GM19099 (cell line): ENCODE data around the gene PGR.

ENCODE experiments used
- POLR2A ChIP-seq: IDR thresholded peaks from 3 replicates; pipeline ENCODE4 v1.6.1; 2011; ENCODE audit warnings: low read depth; ENCODE audit not compliant: insufficient read length; ENCODE audit errors: extremely low read depth

PGR gene

DNA sequence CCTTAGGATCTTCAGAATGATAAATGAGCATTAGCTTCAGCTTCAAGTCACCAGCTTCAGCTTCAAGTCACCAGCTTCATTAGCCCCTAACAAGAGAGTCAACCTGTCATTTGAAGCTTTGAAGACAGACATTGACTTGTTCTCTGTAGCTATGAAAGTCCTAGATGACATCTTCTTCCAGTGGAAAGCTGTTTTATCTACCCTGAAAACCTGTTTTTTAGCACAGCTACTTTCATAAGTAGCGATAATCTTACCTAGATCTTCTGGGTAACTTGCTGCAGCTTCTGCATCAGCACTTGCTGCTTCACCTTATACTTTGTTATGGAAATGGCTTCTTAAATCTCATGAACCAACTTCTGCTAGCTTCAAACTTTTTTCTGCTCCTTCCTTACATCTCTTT lies 85.7 kb downstream of the PGR start:
- no peak for TF ChIP-seq POLR2A

DNA sequence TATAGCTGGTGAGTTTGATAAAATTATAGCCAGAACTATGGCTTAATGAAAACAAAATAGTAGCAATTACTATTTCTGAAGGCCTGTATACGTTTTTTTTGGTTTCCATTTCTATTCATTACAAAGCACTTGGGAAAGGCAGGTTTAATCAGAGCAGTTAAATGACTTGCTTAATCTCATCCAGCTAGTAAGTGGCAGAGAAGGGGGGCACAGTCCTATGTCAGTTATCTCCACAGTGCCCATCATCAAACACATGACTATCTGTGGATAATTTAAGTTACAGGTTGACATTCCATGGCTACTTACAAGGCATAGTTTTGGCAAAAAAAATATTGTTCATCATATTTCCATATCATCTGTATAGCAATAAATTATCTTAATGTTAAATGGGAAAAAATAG lies 93.7 kb downstream of the PGR start:
- TF ChIP-seq POLR2A = no peak

DNA sequence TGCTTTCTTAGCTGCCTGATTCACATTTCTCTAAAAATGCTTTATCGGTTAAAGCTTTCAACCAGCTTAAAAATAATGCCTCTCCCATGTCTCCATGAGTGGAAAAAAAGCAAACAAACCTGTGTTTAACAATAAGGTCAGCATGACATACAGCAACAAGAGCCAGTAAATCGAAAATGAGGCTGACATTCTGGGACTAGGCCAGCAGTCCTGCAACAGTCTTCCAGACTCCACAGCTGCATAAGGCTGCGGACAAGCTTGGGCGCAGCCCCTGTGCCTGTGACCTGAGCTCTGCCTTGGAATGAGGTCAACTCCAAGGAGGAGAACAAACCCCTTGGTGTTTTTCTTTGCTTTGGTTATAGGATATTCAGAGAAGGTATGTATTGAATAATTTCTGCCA lies 95.5 kb downstream of the PGR start:
- no peak for TF ChIP-seq POLR2A

DNA sequence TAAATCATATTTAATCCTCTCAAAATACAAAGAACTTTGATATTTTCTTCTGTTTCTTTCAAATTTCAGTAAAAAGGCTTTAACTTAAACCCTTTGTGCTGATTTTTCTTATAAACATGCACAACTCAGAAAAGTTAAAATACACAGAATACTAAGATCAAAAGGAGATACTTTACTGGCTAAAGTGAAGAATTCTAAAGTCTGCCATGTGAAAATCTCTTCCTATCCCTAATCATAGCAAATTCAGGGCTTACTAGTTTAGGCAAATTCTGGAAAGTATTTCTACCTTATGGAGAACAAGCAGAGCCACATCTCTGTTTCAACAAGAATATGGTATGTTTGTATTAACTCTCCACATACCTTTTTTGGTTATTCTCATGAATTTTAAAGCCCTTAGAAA lies 96.6 kb downstream of the PGR start:
- no peak for TF ChIP-seq POLR2A

DNA sequence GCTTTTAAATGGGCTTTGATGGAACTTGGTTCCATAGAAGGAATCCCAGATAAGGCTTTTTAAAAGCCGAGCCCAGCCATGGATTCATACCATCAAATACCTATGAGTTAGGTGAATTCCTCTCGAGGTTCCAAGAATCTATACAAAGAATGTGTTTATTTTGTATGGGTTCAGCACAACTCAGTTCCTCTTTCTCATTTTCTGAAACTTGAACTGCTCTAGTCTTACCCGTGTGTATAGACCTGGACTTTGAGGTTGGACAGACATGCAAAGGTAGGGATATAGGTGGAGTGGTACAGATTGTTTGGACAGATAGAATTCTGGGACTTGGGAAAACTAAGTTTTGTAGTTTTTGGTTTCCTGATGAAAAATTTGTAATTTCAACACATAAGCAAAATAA lies 97.9 kb downstream of the PGR start:
- no peak for TF ChIP-seq POLR2A

DNA sequence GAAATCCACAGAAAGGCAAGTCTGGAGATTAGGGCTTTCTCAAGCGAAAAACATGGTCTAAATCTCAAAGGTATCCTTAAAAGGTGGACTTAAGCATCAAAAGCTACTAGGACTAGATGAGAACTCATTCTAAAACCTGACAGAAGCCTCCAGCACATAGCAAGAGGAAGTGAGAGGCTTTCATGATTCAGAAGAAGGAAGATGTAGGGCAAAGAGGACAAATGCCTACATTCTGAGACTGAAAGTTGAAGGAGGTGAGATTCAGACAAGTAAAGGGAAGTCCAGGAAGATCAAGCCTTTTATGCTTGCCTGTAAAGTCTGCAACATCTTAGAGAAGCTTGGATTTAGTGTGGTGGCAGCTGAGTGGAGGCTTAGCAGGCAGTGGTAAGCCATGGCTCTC lies 98.9 kb downstream of the PGR start:
- TF ChIP-seq POLR2A = no peak

DNA sequence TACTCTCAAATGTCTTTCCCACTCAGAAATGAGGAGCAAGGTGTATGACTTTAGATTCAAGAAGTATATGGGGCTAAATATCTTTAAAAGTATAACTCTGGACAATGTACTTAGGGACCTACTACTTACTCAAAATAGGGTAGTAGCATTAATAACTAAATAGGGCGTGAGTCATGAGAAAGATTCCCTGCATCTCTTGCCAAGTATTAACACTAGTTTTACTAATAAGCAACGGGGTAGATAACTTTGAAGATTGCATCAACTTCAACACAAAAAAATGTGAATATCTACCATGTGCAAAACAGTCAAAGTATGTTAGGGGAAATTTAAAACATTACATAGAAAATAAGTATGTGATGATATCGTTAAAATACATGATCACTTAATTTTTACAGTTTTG lies 99.6 kb downstream of the PGR start:
- TF ChIP-seq POLR2A = no peak

DNA sequence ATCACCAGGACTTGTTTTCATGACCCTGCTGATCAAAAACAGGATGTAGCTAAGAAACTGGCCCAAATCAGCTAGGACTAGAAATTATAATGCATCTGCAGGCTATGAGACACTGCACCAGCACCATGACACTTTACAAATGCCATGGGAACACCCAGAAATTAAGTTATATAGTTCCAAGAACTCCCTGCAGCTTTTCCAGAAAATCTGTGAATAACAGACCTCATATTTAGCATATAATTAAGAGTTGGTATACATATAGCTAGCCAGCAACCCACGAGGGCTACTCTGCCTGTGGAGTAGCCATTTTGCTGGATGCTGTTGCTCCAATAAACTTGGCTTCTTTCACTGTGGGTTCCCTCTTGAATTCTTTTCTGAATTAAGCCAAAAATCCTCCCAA lies 101.0 kb downstream of the PGR start:
- no peak for TF ChIP-seq POLR2A

DNA sequence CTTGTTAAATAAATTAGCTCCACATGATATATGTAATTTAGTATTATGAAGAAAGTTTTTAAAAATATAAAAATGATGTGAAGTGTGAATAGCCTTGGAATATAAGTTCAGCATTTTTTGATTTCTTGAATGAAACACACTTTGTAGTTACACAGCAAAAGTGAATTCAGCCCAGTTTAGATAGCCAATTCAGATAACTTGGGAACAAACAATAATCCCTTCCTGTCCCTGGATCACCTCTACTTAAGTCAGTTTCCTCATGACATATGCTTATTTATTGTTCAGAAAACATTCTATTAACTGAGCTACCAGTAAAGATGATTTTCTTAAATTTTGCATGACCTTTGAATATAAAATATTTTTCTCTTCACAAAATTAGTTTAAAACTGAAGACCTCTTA lies 107.4 kb downstream of the PGR start:
- no peak for TF ChIP-seq POLR2A

DNA sequence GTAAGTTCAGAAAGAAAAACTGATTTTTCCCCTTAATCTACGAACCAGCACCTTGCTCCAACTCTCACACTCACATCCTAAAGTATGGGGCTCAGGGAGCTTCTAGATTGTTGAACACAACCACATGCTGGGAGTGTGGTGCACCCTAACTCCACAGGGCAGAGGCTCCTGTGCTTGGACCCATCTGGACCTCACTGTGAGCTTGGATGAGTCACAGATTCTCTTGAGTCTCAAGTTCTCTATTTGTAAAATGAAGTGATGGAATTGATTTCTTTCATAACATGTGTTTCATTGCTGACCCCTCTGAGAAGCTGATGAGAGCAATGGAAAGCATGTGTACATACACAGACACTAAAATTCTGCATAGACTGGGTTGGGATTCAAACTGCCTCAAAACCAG lies 109.7 kb downstream of the PGR start:
- no peak for TF ChIP-seq POLR2A

DNA sequence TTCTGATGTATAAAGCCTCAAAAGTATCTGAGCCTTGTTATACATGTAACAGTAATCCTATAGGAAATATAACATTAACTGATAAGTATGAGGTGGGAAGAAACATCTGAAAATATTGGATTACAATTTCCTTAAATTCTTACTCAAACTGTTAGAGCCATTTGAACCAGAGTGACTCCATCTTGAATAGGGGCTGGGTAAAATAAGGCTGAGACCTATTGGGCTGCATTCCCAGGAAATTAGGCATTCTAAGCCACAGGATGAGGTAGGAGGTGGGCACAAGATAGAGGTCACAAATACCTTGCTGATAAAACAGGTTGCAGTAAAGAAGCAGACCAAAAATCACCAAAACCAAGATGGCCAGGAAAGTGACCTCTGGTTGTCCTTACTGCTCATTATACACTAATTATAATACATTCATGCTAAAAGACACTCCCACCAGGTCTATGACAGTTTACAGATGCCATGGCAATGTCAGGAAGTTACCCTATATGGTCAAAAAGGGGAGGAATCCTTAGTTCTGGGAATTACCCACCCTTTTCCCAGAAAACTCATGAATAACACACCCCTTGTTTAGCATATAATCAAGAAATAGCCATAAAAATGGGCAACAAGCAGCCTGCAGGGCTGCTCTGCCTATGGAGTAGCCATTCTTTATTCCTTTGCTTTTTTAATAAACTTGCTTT lies 114.9 kb downstream of the PGR start:
- no peak for TF ChIP-seq POLR2A

DNA sequence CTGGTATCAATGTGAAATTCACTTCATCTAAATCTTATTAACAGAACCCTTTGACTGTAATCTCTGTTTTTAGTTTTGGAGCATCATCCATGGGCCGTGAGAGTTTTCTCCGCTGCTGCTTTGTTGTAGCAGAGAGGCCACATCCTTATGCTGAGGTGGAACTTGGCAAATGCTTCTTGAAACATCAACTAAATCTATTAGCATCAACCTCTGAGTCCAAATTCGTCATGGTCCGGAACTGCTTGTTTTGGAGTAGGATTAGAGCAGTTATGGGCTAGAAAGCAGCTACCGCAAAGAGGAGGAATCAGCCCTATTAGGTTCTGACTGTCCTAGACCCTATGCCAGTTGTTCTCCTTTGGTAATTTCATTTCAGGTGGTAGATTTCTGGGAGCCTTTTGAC lies 117.7 kb downstream of the PGR start:
- no peak for TF ChIP-seq POLR2A

DNA sequence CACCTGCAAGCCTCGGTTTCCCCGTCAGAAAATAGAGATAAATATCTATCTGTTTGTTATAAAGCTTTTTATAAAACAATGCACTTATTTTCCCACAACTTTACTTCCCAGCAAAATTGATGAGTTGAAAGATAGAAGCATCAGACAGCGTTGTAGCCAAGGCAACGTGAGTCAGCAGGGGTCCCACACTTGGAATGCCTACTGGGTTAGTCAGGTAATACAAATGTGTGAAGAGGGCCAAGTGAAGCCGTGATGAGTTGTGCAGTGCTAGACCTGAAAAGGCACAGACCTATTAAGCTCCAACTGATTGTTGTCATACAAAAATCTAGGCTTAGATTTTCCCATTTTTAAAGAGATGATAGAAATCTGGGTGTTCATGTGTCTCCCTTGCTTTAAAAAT lies 118.7 kb downstream of the PGR start:
- TF ChIP-seq POLR2A = no peak

DNA sequence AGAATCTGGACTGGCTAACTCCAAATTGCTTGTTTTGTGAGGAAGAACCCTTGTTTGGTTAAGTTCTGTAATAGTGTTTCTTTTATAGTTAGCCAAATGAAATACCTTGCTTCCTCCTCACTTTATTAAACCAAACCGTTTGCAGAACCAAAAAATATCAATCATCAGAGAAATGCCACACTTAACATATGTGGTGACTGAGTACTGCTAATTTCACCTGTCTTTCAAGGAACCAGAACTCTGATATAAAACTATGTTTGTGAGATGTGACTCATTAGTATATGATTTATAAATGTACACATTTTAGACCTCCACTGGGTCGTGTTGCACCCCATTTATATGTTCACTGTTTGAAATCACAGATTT lies 119.9 kb downstream of the PGR start:
- TF ChIP-seq POLR2A = no peak

DNA sequence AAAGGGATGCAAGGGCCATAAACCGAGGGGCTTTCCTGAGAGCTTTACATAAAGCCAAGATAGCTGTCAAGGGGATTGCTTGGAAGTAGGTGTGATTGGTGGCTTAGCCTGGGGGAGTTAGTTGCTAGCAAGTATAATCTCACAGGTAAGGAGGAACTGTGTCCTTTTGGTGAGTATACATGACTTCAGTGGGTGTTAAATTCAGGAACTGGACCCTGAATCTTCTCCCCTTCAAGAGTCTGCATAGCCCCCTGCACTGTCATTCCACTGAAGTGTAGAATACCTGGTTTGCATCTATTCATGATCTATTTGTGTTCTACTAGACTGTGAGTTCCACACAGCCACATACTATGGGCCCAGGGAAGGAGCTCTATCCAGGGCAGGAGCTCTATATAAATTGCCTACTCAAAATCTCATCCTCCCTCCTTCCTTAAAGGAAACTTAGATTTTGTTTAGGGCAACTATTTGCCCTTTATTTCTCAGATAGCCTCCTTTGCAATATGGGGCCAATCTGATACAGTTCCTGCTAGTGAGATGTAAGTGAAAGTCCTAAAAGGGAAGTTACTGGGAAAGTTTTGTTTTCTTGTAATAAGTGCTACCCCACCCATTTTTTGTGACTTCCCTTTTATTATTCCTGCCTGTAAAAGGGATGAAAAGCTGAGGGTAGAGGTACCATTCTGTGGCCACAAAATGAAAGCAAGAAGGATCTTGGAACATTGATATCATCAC lies 120.5 kb downstream of the PGR start:
- TF ChIP-seq POLR2A = no peak

DNA sequence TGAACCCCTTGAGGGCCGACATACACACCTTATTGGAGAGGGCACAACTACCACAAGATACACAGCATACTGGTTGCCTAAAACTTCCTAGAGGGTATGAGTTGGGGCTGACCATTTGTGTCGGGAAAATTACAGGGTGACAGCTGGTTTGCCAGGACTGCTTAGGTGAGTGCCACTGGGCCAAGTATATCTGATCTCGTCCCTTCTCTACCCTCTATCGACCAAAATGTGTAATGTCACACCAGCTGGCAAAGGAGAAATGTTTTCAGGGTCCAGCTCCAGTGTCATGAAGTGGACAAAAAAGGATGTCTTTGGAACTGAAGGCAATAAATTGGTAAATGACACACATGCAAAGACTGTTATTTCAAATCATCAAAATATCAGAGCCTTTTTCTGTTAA lies 126.1 kb downstream of the PGR start:
- TF ChIP-seq POLR2A = no peak

DNA sequence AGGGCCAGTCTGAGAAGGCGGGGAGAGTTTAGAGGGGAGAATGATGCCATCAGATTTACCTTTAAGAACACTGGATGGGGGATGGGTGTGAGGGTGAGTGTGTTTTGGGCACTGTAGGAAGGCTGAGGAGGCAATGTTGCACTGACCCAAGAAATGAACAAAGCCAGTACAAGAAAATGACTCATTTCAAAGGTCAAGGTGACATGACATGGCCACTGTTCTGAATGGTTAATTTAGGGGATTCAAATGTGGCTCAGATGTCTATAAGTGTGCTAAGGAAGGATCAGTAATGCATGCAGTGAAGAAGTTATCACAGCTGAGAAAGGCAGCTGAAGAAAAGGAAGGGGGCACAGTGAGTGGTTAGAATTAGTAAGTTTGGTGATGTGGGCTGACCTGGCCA lies 129.9 kb downstream of the PGR start:
- TF ChIP-seq POLR2A = no peak

DNA sequence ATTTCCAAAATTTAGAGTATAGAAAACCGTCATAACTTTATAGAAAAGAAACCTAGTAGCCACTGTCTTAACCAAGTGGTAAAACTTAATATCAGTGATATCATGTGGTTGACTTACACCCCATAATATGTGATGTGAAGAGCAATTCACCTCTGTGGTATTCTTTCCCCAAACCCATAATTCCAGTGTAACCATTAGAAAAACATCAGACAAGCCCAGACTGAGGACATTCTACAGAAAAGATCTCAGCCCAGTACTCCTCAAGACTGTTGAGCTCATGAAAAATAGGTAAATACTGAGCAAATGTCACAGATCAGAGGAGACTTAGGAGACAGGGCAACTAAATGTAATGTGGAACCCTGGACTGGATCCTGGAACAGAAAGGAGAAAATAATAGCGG lies 134.6 kb downstream of the PGR start:
- TF ChIP-seq POLR2A = no peak

DNA sequence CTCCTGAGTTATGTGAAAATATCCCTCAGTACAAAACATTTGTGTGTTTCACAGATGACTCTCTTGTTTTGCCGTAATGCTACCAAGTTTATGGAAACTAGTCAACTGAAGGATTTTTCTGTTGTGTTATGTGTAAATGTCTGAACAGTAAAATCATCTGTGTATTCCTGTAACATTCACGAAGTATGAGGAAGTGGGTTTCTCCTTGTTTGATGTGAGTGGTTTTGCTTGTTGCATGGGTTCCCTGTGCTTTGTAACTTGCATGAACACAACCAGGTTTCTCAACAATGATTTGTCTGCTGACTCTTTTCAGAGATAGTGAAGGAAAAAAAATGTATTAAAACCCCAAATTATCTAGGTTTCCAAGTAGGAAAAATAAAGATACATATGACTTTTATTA lies 138.1 kb downstream of the PGR start:
- no peak for TF ChIP-seq POLR2A
